IPS-15b (cell line): ENCODE data around the gene ZFP36.
A peak's percentile ranks its signal among the peaks of the same experiment; 100 is the strongest.

Source experiments
- H3K27me3 ChIP-seq: one replicate; pipeline ENCODE4 v1.6.1; 2013; ENCODE audit warnings: low read length; ENCODE audit not compliant: control insufficient read depth, insufficient read depth
- H3K36me3 ChIP-seq: one replicate; pipeline ENCODE4 v1.6.1; 2013; ENCODE audit warnings: low read length; ENCODE audit not compliant: control insufficient read depth, insufficient read depth
- H3K4me1 ChIP-seq: one replicate; pipeline ENCODE4 v1.6.1; 2013; ENCODE audit warnings: mild to moderate bottlenecking, low read length; ENCODE audit not compliant: control insufficient read depth, insufficient read depth
- H3K4me3 ChIP-seq: one replicate; pipeline ENCODE4 v1.5.1; 2013; ENCODE audit warnings: low read depth, low read length
- H3K9ac ChIP-seq: one replicate; pipeline ENCODE4 v1.6.1; 2013; ENCODE audit warnings: low read depth, mild to moderate bottlenecking, low read length
- H3K9me3 ChIP-seq: one replicate; pipeline ENCODE4 v1.6.1; 2013; ENCODE audit warnings: mild to moderate bottlenecking, low read length; ENCODE audit not compliant: control insufficient read depth, insufficient read depth

The ZFP36 gene

GRCh38 chr19:39419003-39419402, 12.4 kb downstream of the ZFP36 start:
- no peaks in the 10 kb centered on the region for H3K27me3 ChIP-seq
- H3K36me3 ChIP-seq, result peaks cover 43% of the 10 kb centered on the region
- peaks cover 5% of the 10 kb centered on the region for H3K4me1 ChIP-seq
- H3K4me3 ChIP-seq, result no peak overlapping the region
- H3K9me3 ChIP-seq, result no peaks in the 10 kb centered on the region
- H3K9ac ChIP-seq, result no peak overlapping the region

GRCh38 chr19:39420769-39421168, 14.1 kb downstream of the ZFP36 start:
- Histone ChIP-seq H3K36me3 (peaks cover 51% of the 10 kb centered on the region), H3K4me3 (no peak overlapping the region), H3K9me3 (no peaks in the 10 kb centered on the region), H3K4me1 (no peaks in the 10 kb centered on the region), H3K27me3 (no peaks in the 10 kb centered on the region), H3K9ac (no peak overlapping the region)

DNA sequence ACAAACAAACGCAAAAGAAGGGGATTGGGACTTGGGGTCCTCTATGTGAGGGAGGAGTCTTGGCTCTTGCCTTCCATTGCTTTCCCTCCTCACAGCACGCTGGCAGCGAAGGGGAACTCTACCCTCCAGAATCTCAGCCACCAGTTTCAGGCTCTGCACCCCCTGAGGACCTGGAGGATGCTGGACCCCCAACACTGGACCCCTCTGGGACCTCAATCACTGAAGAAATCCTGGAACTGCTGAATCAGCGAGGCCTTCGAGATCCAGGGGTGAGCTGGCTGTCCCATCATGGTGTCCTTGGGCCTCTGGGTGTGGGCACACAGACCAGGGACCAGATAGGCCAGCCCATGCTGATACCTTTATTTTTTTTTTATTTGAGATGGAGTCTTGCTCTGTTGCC, 15.4 kb downstream of the ZFP36 start:
- no peaks in the 10 kb centered on the region for H3K9me3 ChIP-seq
- H3K9ac ChIP-seq, result no peak overlapping the region
- no peak overlapping the region for H3K4me3 ChIP-seq
- H3K27me3 ChIP-seq, result no peaks in the 10 kb centered on the region
- no peaks in the 10 kb centered on the region for H3K4me1 ChIP-seq
- H3K36me3 ChIP-seq, result peaks cover 43% of the 10 kb centered on the region

GRCh38 chr19:39423258-39424086, 16.8 kb downstream of the ZFP36 start:
- Histone ChIP-seq H3K4me3 (no peak overlapping the region), H3K27me3 (no peaks in the 10 kb centered on the region), H3K4me1 (peaks cover 5% of the 10 kb centered on the region), H3K9ac (no peak overlapping the region), H3K36me3 (peaks cover 36% of the 10 kb centered on the region), H3K9me3 (no peaks in the 10 kb centered on the region)

DNA sequence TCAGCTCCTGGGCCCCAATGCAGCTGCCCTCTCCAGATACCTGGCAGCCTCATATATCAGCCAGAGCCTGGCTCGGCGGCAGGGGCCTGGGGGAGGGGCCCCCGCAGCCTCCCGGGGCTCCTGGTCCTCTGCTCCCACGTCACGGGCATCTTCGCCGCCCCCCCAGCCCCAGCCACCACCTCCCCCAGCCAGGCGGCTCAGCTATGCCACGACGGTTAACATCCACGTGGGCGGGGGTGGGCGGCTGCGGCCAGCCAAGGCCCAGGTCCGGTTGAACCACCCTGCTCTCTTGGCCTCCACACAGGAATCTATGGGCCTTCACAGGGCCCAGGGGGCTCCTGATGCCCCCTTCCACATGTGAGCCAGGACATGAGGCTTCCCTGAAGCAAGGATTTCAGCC, 18.3 kb downstream of the ZFP36 start:
- Histone ChIP-seq H3K36me3 (peaks cover 28% of the 10 kb centered on the region), H3K4me1 (peaks cover 10% of the 10 kb centered on the region), H3K27me3 (no peaks in the 10 kb centered on the region), H3K9me3 (no peaks in the 10 kb centered on the region), H3K4me3 (no peak overlapping the region), H3K9ac (no peak overlapping the region)

DNA sequence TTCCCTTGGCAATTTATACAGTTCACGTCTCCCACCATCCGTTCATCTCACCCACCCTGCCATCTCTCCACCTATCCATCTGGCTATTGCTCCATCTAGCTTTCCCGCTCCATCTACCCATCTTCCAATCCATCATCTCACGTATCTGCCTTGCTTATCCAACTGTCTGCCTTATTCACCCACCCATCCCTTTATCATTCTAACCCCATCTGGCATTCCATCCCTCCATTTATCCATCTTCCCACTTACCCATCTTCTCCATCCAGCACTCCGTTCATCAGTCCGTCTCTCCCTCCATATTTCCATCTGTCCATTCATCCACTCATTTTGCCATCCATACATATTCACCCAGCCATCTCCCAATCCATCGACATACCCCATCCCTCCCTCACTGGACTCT, 19.1 kb downstream of the ZFP36 start:
- Histone ChIP-seq H3K4me1 (peaks cover 11% of the 10 kb centered on the region), H3K9me3 (no peaks in the 10 kb centered on the region), H3K4me3 (no peak overlapping the region), H3K36me3 (peaks cover 21% of the 10 kb centered on the region), H3K9ac (no peak overlapping the region), H3K27me3 (no peaks in the 10 kb centered on the region)

GRCh38 chr19:39426170-39426569, 19.5 kb downstream of the ZFP36 start:
- H3K9me3 ChIP-seq, result no peaks in the 10 kb centered on the region
- no peaks in the 10 kb centered on the region for H3K27me3 ChIP-seq
- peaks cover 15% of the 10 kb centered on the region for H3K4me1 ChIP-seq
- no peak overlapping the region for H3K4me3 ChIP-seq
- no peak overlapping the region for H3K9ac ChIP-seq
- H3K36me3 ChIP-seq, result peaks cover 20% of the 10 kb centered on the region

GRCh38 chr19:39427707-39428106, 21.1 kb downstream of the ZFP36 start:
- Histone ChIP-seq H3K9me3 (no peaks in the 10 kb centered on the region), H3K4me1 (peaks cover 15% of the 10 kb centered on the region), H3K9ac (no peak overlapping the region), H3K36me3 (peaks cover 19% of the 10 kb centered on the region), H3K4me3 (no peak overlapping the region), H3K27me3 (no peaks in the 10 kb centered on the region)

- peak overlapping the region; percentile 81 for H3K9ac ChIP-seq
- H3K27me3 ChIP-seq, result no peaks in the 10 kb centered on the region
- H3K9me3 ChIP-seq, result no peaks in the 10 kb centered on the region
- H3K4me3 ChIP-seq, result peak overlapping the region; percentile 27
- peaks cover 23% of the 10 kb centered on the region for H3K36me3 ChIP-seq
- H3K4me1 ChIP-seq, result peaks cover 15% of the 10 kb centered on the region
Observed at GRCh38 chr19:39428283-39429112, 21.9 kb downstream of the ZFP36 start.

DNA sequence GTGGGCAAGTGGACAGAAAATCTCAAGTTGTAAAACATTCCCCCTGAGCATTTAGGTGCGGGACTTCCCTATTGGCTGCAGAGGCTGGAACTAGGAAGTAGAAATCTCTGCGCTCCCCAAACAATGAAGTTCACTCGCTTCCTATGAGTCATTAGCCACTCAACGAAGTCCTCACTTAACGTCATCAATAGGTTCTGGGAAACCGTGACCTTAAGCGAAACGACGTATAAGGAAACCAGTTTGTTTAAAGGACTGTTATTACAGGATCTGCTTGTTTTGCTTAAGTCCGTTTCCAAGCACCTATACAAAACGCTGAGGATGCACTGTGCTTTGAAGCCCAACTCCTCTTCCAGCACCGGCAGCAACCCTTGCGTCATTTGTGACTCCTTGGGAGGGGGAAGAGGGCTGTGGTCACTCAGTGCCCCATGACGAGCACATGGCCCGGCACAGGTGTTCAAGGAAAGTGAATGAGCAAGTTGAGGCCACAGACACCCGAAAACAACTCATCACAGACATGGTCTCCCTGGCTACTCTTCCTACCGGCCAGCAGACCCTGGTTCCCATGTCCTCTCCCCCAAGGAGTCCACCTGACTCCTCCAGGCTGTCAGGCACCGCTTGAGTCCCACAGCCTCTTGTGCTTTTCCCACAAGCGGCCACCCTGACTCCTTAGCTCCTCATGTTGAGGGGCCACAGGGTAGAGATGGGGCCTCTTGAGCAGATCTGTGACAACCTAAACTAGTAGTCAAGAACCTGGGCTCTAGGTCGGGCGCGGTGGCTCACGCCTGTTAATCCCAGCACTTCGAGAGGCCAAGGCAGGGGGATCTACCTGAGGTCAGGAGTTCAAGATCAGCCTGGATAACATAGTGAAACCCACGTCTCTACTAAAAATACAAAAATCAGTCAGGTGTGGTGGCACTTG, 24.3 kb downstream of the ZFP36 start:
- H3K9me3 ChIP-seq, result no peaks in the 10 kb centered on the region
- peaks cover 21% of the 10 kb centered on the region for H3K4me1 ChIP-seq
- H3K9ac ChIP-seq, result peak overlapping the region; percentile 39
- H3K4me3 ChIP-seq, result no peak overlapping the region
- no peaks in the 10 kb centered on the region for H3K27me3 ChIP-seq
- H3K36me3 ChIP-seq, result peaks cover 23% of the 10 kb centered on the region

- no peak overlapping the region for H3K4me3 ChIP-seq
Observed at GRCh38 chr19:39432677-39433025, 26.0 kb downstream of the ZFP36 start.

More at GRCh38 chr19:39432677-39433025, 26.0 kb downstream of the ZFP36 start:
- H3K36me3 ChIP-seq, result peaks cover 23% of the 10 kb centered on the region
- no peak overlapping the region for H3K9ac ChIP-seq
- H3K4me1 ChIP-seq, result peaks cover 19% of the 10 kb centered on the region
- H3K27me3 ChIP-seq, result no peaks in the 10 kb centered on the region
- no peaks in the 10 kb centered on the region for H3K9me3 ChIP-seq
